22Rv1 (cell line): Measurements from ENCODE around the gene CCDC38.

Experiments used
- CTCF ChIP-seq: fragments of 450-650 bp; IDR thresholded peaks from 2 replicates; pipeline ENCODE4 v1.5.1; 2017; ENCODE audit warnings: mild to moderate bottlenecking
- ZFX ChIP-seq: fragments of 450-650 bp; IDR thresholded peaks from 2 replicates; pipeline ENCODE4 v1.6.1; 2017; ENCODE audit warnings: antibody characterized with exemption, borderline replicate concordance

GRCh38 chr12:95836185-95836609, 106.2 kb downstream of the CCDC38 start:
- TF ChIP-seq CTCF (no peak), ZFX (no peak)
